Adrenal gland (tissue), 5 donors: ENCODE data around the gene NIPA2.

Experiments
- POLR2A ChIP-seq, 2 donors: fragments of 450-650 bp; IDR thresholded peaks; one replicate each; pipeline ENCODE4 v1.6.1; 2017; ENCODE audit warnings: antibody characterized with exemption in 2 of 2, mild to moderate bottlenecking in 2 of 2, moderate library complexity in 1 of 2
- TF ChIP-seq, protein P1 (sequence below), 6 experiments: fragments of 450-650 bp in 4 of 6; fragments of 200-600 bp in 2 of 6; sonication (generic) in 1 of 6; IDR thresholded peaks; 1 replicate in 5 of 6; 2 replicates in 1 of 6; pipeline versions ENCODE4 v1.5.1 to v1.8.0; 2016 to 2021; ENCODE audit warnings: antibody characterized with exemption in 6 of 6, mild to moderate bottlenecking in 2 of 6, moderate library complexity in 1 of 6
- donor health status: DM: no; HTN: no; CAD: no.

DNA sequence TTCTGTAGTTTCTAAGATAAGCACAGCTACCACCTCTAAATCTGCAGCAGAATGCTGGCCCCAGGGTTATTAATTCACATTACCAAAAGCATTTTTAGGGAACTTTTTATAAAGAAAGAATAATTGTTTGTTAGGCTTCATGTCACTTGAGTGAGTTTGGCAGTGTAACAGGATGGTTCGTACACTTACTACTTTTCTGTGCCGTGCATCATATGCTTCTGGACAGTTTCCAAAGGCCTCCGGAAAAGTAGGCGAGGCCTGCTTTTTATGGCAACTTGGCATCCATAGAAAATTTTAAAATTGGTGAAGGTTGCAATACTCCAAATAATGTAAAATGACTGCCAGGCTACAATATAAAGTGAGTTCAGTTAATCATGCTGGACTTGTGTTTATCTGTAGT lies 30.0 kb downstream of the NIPA2 start:
- TF ChIP-seq, protein P1, sequence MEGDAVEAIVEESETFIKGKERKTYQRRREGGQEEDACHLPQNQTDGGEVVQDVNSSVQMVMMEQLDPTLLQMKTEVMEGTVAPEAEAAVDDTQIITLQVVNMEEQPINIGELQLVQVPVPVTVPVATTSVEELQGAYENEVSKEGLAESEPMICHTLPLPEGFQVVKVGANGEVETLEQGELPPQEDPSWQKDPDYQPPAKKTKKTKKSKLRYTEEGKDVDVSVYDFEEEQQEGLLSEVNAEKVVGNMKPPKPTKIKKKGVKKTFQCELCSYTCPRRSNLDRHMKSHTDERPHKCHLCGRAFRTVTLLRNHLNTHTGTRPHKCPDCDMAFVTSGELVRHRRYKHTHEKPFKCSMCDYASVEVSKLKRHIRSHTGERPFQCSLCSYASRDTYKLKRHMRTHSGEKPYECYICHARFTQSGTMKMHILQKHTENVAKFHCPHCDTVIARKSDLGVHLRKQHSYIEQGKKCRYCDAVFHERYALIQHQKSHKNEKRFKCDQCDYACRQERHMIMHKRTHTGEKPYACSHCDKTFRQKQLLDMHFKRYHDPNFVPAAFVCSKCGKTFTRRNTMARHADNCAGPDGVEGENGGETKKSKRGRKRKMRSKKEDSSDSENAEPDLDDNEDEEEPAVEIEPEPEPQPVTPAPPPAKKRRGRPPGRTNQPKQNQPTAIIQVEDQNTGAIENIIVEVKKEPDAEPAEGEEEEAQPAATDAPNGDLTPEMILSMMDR (IDR thresholded peaks at IDR 0.05) = no peak
- TF ChIP-seq POLR2A (IDR thresholded peaks at IDR 0.05) = no peak
